Coronary artery (tissue), 2 donors: ENCODE measurements around the gene SPSB2.

Source experiments
- DNase-seq: peaks from one replicate; pipeline ENCODE4 v3.0.0-alpha.2; 2017; ENCODE audit warnings: low spot score
- H3K27ac ChIP-seq, 2 donors: fragments of 200-600 bp; sonication (generic); one replicate each; pipeline ENCODE4 v1.5.1; 2016 to 2019
- H3K4me3 ChIP-seq: fragments of 200-600 bp; sonication (generic); 2 replicates; pipeline ENCODE4 v1.5.1; 2016; ENCODE audit warnings: mild to moderate bottlenecking, moderate library complexity
- CTCF ChIP-seq: fragments of 200-600 bp; sonication (generic); IDR thresholded peaks from one replicate; pipeline ENCODE4 v1.5.1; 2019; ENCODE audit warnings: antibody characterized with exemption

The SPSB2 gene

DNA sequence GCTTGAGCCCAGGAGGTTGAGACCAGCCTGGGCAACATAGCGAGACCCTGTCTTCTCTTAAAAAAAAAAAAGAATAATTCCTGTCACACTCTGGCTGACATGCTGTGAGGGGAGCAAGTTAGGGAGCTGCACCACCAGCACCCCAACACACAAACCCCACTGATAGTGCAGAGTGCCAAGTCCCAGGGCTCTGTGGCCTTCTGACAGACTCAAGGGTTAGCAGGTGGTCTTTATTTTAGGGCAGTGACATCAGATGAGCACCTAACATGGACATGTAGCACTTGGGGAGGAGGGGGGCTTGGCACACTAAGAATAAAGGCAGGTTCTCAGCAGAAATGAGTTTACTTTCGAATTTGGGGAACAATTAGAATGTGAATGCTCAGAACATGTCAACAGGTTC lies 14.3 kb downstream of the SPSB2 start:
- no peak overlapping the region for H3K27ac ChIP-seq
- TF ChIP-seq CTCF, result no peak
- H3K4me3 ChIP-seq, result no peak overlapping the region
- no peak for DNase-seq

DNA sequence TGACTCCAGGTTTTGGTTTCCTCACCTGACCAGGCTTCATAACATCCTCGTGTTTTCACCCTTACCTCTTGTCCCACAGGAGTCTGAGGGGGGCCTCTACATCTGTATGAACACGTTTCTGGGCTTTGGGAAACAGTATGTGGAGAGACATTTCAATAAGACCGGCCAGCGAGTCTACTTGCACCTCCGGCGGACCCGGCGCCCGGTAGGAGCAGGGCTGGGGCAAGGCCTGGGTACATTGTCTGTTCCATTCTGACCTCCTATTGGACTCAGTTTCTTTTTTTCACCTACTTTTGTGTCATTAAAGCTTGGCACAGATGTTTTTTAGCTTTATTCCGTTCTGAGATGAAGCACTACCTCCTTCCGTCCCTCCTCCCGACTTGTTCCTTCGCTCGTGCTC lies 17.8 kb downstream of the SPSB2 start:
- TF ChIP-seq CTCF, result no peak
- H3K4me3 ChIP-seq, result no peak overlapping the region
- DNase-seq, result no peak
- no peak overlapping the region for H3K27ac ChIP-seq

GRCh38 chr12:6854036-6854435 lies 19.1 kb downstream of the SPSB2 start:
- TF ChIP-seq CTCF, result no peak
- DNase-seq, result no peak
- no peak overlapping the region for H3K4me3 ChIP-seq
- H3K27ac ChIP-seq, result peak overlapping the region; percentile 60 to 92

DNA sequence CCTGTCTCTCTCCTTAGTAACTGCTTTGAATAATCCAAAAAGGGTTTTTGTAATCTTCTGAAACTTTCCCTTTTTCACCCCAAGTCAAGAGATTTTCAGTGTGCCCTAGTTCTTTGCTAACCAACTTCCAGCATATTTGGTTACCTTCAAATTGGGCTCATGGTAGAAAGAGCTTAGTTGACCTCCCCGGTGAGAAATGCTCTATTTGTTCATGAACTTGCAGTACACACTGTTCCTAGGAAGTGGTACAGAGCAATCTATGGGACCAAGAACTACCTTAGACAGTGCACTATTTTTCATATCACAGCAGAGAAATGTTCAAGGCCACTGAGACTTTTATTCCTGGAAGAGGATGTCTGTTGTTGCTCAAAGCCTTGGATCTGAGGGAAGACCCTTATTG lies 19.5 kb downstream of the SPSB2 start:
- no peak for TF ChIP-seq CTCF
- DNase-seq, result no peak
- Histone ChIP-seq H3K27ac (peak overlapping the region; percentile 60 to 92), H3K4me3 (peak overlapping the region; percentile 91)

DNA sequence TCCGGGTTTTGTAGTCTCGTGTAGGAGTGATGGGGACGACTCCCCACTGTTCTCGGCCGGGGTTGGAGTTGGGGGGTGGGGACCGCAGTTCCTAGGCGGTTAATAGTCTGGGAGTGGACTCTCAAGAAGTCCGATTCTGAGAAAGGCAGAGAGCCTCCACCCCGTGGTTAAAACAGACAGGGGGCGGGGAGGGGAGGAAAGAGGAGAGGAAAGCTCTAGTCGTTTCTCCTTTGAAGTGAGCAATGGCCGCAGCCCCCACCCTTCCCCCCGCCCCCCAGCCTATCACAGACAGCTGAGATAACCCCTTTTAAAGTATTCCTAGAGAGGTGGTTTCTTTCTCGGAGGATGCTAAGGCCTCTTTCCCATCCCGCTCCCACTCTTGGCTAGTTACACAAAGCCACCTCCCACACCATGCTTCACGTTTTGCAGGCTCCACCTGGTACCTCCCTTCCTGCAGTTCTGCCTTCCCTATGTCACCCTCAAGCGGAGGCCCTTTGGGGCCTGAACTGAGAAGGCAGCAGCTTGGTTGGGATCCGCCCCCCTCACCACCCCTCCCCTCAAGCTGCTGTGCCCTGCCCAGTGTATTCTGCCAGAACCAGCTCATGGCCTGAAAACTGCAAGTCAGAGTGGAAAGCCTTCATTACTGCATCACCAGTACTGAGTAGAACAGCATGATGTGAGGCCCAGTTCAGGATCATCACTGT lies 20.3 kb downstream of the SPSB2 start:
- no peak for TF ChIP-seq CTCF
- peak; percentile 88 for DNase-seq

DNA sequence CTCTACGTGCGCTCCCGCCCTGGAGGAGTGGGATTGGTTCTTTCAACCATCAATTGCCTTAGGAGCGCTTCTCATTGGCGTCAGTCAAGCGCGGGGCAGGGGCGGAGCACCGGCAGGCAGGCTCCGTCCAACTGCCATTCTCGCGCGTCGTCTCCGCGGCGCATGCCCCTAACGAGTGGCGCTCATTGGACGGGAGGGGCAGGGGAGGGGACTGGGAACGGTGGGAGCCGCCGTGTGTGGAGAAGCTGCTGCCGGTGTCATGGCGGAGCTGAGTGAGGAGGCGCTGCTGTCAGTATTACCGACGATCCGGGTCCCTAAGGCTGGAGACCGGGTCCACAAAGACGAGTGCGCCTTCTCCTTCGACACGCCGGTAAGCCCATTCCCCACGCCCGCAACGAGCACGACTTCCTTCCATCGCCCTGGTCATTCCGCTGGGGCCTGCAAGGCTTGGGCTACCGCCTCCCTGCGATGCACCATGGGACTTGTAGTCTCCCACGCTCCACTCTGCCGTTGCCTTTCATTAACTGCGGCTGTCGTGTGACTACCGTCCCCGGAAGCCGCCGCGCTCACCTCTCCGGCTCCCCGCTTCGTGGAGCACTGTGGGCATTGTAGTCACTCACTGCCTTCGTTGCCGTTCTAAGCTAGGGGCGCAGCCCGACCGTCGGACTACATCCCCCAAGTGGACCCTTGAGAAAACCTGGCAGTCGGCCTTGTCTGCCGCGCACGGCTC lies 21.0 kb downstream of the SPSB2 start, which contains the start of gene USP5:
TSS of gene USP5 (plus strand) at position 230 of the 730 bp plus-strand sequence. CDS start at position 260, 30 bp downstream.
- peak within 1 kb of the TSS; percentile 91 for H3K4me3 ChIP-seq
- TF ChIP-seq CTCF, result no peak
- peak within 1 kb of the TSS; percentile 92 to 93 for H3K27ac ChIP-seq
- peak; percentile 100 for DNase-seq

More for the DNA sequence above, 20.3 kb downstream of the SPSB2 start:
- Histone ChIP-seq H3K27ac (peak overlapping the region; percentile 60 to 92), H3K4me3 (peak overlapping the region; percentile 91)
